Activated naive CD4-positive, alpha-beta T cell treated with anti-CD3 and anti-CD28 coated beads for 36 hours (primary cell): ENCODE results near the gene ZSWIM4. TPM values are rescaled to one million over a fixed set of nuclear protein-coding genes. Genes with fewer than 3 reads are reported as not detected.
"Not testable (repeated sequence)": the region's sequence is repeated elsewhere in the genome, so short reads cannot be mapped to it uniquely, and the experiment has no call there.

ENCODE experiments used
- CTCF ChIA-PET: fragments of 350-600 bp; sonication (Branson Sonifier 250); formaldehyde crosslinking; loops from one replicate; lab custom pipeline; 2021; ENCODE audit warnings: antibody characterized with exemption; lab: Charles Lee
- DNase-seq: peaks from one replicate; pipeline ENCODE4 v3.0.0-alpha.2; 2020
- H3K27ac Mint-ChIP-seq: one replicate; pipeline ENCODE4 v1.8.0; 2021; ENCODE audit warnings: mild to moderate bottlenecking, mixed read lengths
- H3K27me3 Mint-ChIP-seq: one replicate; pipeline ENCODE4 v1.8.0; 2021; ENCODE audit warnings: low read depth, mixed read lengths
- H3K36me3 Mint-ChIP-seq: one replicate; pipeline ENCODE4 v1.8.0; 2021; ENCODE audit warnings: low read depth, mixed read lengths
- H3K4me1 Mint-ChIP-seq: one replicate; pipeline ENCODE4 v1.8.0; 2021; ENCODE audit warnings: low read depth, mixed read lengths
- H3K4me3 Mint-ChIP-seq: one replicate; pipeline ENCODE4 v1.8.0; 2021; ENCODE audit warnings: mild to moderate bottlenecking, moderate library complexity, mixed read lengths
- H3K9me3 Mint-ChIP-seq: one replicate; pipeline ENCODE4 v1.8.0; 2021; ENCODE audit warnings: mixed read lengths
- intact Hi-C: fragments of 100-400 bp; cut with micrococcal nuclease; formaldehyde crosslinking; loops from one replicate; pipeline ENCODE4 v1.15.1; 2023
- total RNA-seq, 2 experiments: library from RNA; stranded (reverse); gene quantifications; one replicate each; pipeline ENCODE4 v1.2.3, GENCODE V29; 2021

ZSWIM4 gene
- total RNA-seq, 2 experiments from 2014 or later: 6.7 to 7.1 TPM

DNA sequence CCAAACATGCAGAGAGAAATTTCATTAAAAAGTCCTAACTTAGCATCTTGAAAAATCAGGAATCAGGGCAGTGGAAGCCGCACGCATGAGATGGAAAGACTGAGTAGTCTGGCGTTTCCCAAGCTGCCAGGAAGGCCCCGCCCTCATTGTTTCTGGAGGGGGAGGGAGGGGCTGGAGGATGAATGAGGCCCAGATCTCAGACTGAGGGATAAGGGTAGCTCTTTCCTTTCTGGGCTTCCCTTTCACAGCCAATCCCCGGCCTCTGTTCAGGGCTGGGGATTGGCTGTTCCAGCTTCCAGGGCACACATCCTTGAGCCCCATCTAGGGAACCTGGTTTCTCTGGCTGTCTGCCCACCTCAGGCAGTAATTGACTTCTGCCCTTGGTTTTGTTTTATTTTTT, 13.7 kb upstream of the ZSWIM4 start:
- Mint-ChIP-seq H3K4me1 (peaks cover 40% of the 10 kb centered on the region), H3K4me3 (no peak overlapping the region), H3K27me3 (no peaks in the 10 kb centered on the region), H3K27ac (peak overlapping the region; percentile 48), H3K9me3 (no peaks in the 10 kb centered on the region), H3K36me3 (peaks cover 13% of the 10 kb centered on the region)
- CTCF ChIA-PET: interaction anchor here (0.6 to 3.1 kb wide), 2 partner anchors 81 to 653 kb away, joined by 7 to 17 read pairs; no protein-coding TSS in a partner anchor
- peak; percentile 66 for DNase-seq
- intact Hi-C loops: no loop called here

DNA sequence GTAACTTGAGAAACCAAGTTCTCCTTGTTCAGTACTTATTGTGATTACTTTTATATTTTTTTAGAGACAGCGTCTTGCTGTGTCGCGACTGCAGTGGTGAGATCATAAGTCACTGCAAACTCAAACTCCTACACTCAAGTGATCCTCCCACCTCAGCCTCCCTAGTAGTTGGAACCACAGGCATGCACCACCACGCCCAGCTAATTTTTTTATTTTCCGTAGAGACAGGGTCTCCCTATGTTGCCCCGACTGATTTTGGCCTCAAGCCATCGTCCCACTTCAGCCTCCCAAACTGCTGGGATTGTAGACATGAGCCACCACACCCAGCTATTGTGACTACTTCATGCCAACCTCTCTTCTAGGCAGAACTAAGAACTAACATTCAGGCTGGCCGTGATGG, 12.7 kb upstream of the ZSWIM4 start:
- H3K27me3 Mint-ChIP-seq: no peaks in the 10 kb centered on the region
- intact Hi-C loops: no loop called here
- H3K27ac Mint-ChIP-seq: peak overlapping the region; percentile 8

DNA sequence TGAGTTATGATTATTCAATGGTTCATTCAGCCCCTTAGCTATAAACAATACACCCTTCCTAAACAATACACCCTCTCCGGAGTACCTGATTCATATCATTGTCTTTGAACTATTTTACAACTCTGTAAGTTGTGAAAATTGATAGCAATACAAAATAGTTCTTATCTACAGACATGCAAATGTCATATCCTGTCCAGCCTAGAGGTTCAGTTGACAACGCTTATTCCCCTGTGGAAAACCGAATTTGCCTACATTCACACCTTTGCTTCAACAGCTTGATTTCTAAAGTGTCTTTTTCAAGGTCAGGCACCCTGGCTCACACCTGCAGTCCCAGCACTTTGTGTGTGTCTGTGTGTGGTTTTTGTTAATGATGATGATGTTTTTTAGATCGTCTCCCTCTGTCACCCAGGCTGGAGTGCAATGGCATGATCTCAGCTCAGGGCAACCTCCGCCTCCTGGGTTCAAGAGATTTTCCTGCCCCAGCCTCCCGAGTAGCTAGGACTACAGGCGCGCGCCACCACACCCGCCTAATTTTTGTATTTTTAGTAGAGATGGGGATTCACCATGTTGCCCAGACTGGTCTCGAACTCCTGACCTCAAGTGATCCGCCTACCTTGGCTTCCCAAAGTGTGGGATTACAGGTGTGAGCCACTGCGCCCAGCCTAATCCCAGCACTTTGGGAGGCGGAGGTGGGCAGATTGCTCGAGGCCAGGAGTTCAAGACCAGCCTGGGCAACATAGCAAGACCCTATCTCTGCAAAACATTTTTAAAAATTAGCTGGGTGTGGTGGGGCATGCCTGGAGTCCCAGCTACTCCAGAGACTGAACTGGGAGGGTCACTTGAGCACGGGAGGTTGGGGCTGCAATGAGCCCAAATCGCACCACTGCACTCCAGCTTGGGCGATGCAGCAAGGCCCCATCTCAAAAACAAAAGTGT, 11.4 kb upstream of the ZSWIM4 start:
- no peaks in the 10 kb centered on the region for H3K27me3 Mint-ChIP-seq
- peaks cover 6% of the 10 kb centered on the region for H3K36me3 Mint-ChIP-seq
- intact Hi-C loops: no loop called here
- no peaks in the 10 kb centered on the region for H3K9me3 Mint-ChIP-seq
- H3K4me1 Mint-ChIP-seq: peaks cover 52% of the 10 kb centered on the region
- CTCF ChIA-PET: interaction anchor here (0.8 to 7.1 kb wide), 10 partner anchors 10 to 95 kb away, joined by 3 to 124 read pairs (median 4); partner anchors contain the start of gene C19orf53
- DNase-seq: no peak
- H3K4me3 Mint-ChIP-seq: no peak overlapping the region
- peak overlapping the region; percentile 10 for H3K27ac Mint-ChIP-seq

More for the DNA sequence above, 12.7 kb upstream of the ZSWIM4 start:
- Mint-ChIP-seq H3K36me3 (peaks cover 10% of the 10 kb centered on the region), H3K4me1 (peaks cover 43% of the 10 kb centered on the region), H3K4me3 (no peak overlapping the region), H3K9me3 (no peaks in the 10 kb centered on the region)
- no peak for DNase-seq
- CTCF ChIA-PET: interaction anchor here (7.1 kb wide), 1 partner anchor 80 kb away, joined by 124 read pairs; no protein-coding TSS in a partner anchor

- H3K4me1 Mint-ChIP-seq: peaks cover 55% of the 10 kb centered on the region
- H3K36me3 Mint-ChIP-seq: no peaks in the 10 kb centered on the region
- CTCF ChIA-PET: interaction anchor here (0.6 to 7.1 kb wide), 9 partner anchors 11 to 314 kb away, joined by 3 to 124 read pairs (median 5); partner anchors contain the start of gene C19orf53
- H3K27me3 Mint-ChIP-seq: no peaks in the 10 kb centered on the region
- peak overlapping the region; percentile 59 for H3K27ac Mint-ChIP-seq
- intact Hi-C loops: loop anchor here (1.0 to 5.0 kb wide), 3 partner anchors 62 to 188 kb away; no protein-coding TSS in a partner anchor
- H3K4me3 Mint-ChIP-seq: peak overlapping the region; percentile 54
- DNase-seq: peak; percentile 87
- no peaks in the 10 kb centered on the region for H3K9me3 Mint-ChIP-seq
Measured at GRCh38 chr19:13784731-13785452, 10.4 kb upstream of the ZSWIM4 start.

GRCh38 chr19:13788991-13789390, 6.3 kb upstream of the ZSWIM4 start:
- Mint-ChIP-seq H3K4me1 (peaks cover 36% of the 10 kb centered on the region), H3K27me3 (no peaks in the 10 kb centered on the region), H3K4me3 (no peak overlapping the region), H3K36me3 (no peaks in the 10 kb centered on the region), H3K9me3 (no peaks in the 10 kb centered on the region), H3K27ac (peak overlapping the region; percentile 59)
- CTCF ChIA-PET: interaction anchor here (0.9 to 7.1 kb wide), 2 partner anchors 45 to 74 kb away, joined by 3 to 124 read pairs; no protein-coding TSS in a partner anchor
- DNase-seq: peak; percentile 35
- intact Hi-C loops: loop anchor here (5.0 kb wide), 1 partner anchor 192 kb away; no protein-coding TSS in a partner anchor

DNA sequence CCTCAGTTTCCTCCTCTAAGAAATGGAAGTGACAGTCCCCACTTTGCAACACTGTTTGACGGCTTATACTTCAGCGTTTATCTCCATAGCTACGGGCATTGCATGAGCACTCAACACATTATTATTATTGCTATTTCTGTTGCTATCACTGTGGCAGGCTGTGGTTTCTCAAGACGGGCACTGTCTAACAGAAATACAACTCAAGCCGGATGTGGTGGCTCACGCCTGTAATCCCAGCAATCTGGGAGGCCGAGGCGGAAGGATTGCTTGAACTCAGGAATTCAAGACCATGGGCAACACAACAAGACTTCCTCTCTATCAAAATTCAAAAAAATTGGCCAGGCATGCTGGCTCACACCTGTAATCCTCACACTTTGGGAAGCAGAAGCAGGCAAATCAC, 4.9 kb upstream of the ZSWIM4 start:
- Mint-ChIP-seq H3K4me1 (peaks cover 30% of the 10 kb centered on the region), H3K4me3 (no peak overlapping the region), H3K9me3 (no peaks in the 10 kb centered on the region), H3K27ac (no peak overlapping the region), H3K36me3 (no peaks in the 10 kb centered on the region), H3K27me3 (no peaks in the 10 kb centered on the region)
- intact Hi-C loops: no loop called here
- CTCF ChIA-PET: no interaction called here
- DNase-seq: no peak

DNA sequence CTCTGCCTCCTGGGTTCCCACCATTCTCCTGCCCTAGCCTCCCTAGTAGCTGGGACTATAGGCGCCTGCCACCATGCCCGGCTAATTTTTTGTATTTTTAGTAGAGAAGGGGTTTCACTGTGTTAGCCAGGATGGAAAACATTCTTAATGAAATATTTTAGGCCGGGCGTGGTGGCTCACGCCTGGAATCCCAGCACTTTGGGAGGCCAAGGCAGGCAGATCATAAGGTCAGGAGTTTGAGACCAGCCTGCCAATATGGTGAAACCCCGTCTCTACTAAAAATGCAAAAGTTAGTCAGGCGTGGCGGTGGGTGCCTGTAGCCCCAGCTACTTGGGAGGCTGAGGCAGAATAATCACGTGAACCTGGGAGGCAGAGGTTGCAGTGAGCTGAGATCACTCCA, 1.9 kb upstream of the ZSWIM4 start:
- not testable (repeated sequence) for H3K36me3 Mint-ChIP-seq, H3K4me3 Mint-ChIP-seq

GRCh38 chr19:13794398-13794756, 866 bp upstream of the ZSWIM4 start:
- no peak for DNase-seq
- H3K4me3 Mint-ChIP-seq: peak overlapping the region; percentile 95
- H3K27me3 Mint-ChIP-seq: no peaks in the 10 kb centered on the region
- no peaks in the 10 kb centered on the region for H3K9me3 Mint-ChIP-seq
- H3K4me1 Mint-ChIP-seq: peaks cover 29% of the 10 kb centered on the region
- H3K27ac Mint-ChIP-seq: peak overlapping the region; percentile 86
- intact Hi-C loops: loop anchor here (2.0 kb wide), 1 partner anchor 20 kb away; the partner anchor contains the start of gene C19orf53
- CTCF ChIA-PET: no interaction called here
- H3K36me3 Mint-ChIP-seq: no peaks in the 10 kb centered on the region

More for the DNA sequence above, 1.9 kb upstream of the ZSWIM4 start:
- H3K4me1 Mint-ChIP-seq: peaks cover 37% of the 10 kb centered on the region
- H3K9me3 Mint-ChIP-seq, H3K27me3 Mint-ChIP-seq, H3K27ac Mint-ChIP-seq, DNase-seq, intact Hi-C loops, CTCF ChIA-PET: not testable (repeated sequence)

- Mint-ChIP-seq H3K4me1 (peaks cover 27% of the 10 kb centered on the region), H3K27me3 (no peaks in the 10 kb centered on the region), H3K9me3 (no peaks in the 10 kb centered on the region), H3K4me3 (peak overlapping the region; percentile 76), H3K36me3 (no peaks in the 10 kb centered on the region), H3K27ac (peak overlapping the region; percentile 54)
- DNase-seq: no peak
- intact Hi-C loops: loop anchor here (1.0 to 5.0 kb wide), 7 partner anchors 8 to 287 kb away; partner anchors contain the start of gene C19orf53
- CTCF ChIA-PET: interaction anchor here (0.6 to 2.3 kb wide), 4 partner anchors 42 to 172 kb away, joined by 3 to 10 read pairs (median 6); no protein-coding TSS in a partner anchor
Measured at GRCh38 chr19:13795595-13796300, 505 bp downstream of the ZSWIM4 start.

GRCh38 chr19:13796301-13797057, 1.2 kb downstream of the ZSWIM4 start:
- intact Hi-C loops: loop anchor here (5.0 kb wide), 2 partner anchors 64 to 286 kb away; no protein-coding TSS in a partner anchor
- Mint-ChIP-seq H3K9me3 (no peaks in the 10 kb centered on the region), H3K4me1 (peaks cover 27% of the 10 kb centered on the region), H3K4me3 (peak overlapping the region; percentile 76), H3K27me3 (no peaks in the 10 kb centered on the region), H3K36me3 (peaks cover 2% of the 10 kb centered on the region), H3K27ac (peak overlapping the region; percentile 54)
- peak; percentile 46 for DNase-seq
- CTCF ChIA-PET: interaction anchor here (0.6 to 2.3 kb wide), 7 partner anchors 9 to 83 kb away, joined by 3 to 10 read pairs (median 3); no protein-coding TSS in a partner anchor

GRCh38 chr19:13797058-13797440, 1.8 kb downstream of the ZSWIM4 start:
- intact Hi-C loops: loop anchor here (5.0 kb wide), 2 partner anchors 65 to 285 kb away; no protein-coding TSS in a partner anchor
- Mint-ChIP-seq H3K36me3 (peaks cover 2% of the 10 kb centered on the region), H3K27me3 (no peaks in the 10 kb centered on the region), H3K27ac (no peak overlapping the region), H3K9me3 (no peaks in the 10 kb centered on the region), H3K4me1 (peaks cover 27% of the 10 kb centered on the region), H3K4me3 (no peak overlapping the region)
- no peak for DNase-seq
- CTCF ChIA-PET: interaction anchor here (0.7 to 2.3 kb wide), 6 partner anchors 9 to 83 kb away, joined by 3 to 10 read pairs (median 3); no protein-coding TSS in a partner anchor
